Thymus (tissue), 11 donors: ENCODE measurements around the gene PRF1. TPM values are rescaled to one million over a fixed set of nuclear protein-coding genes. Genes with fewer than 3 reads are reported as not detected.

Experiments used
- DNase-seq, 9 donors: peaks; one replicate each; pipeline ENCODE4 v3.0.0-alpha.2; 2013; ENCODE audit warnings: low spot score in 9 of 9, low read depth in 6 of 9, missing footprints in 1 of 9
- H3K27ac ChIP-seq, 2 donors: one replicate each; pipeline ENCODE4 v1.5.1; 2013; ENCODE audit warnings: control low read depth in 1 of 2, low read depth in 1 of 2, low read length in 1 of 2, mild to moderate bottlenecking in 1 of 2, moderate library complexity in 1 of 2
- H3K27me3 ChIP-seq, 2 donors: one replicate each; pipeline ENCODE4 v1.5.1; 2013; ENCODE audit warnings: low read length in 1 of 2; ENCODE audit not compliant: control insufficient read depth in 2 of 2, insufficient read depth in 1 of 2
- H3K36me3 ChIP-seq, 2 donors: one replicate each; pipeline ENCODE4 v1.5.1; 2013; ENCODE audit warnings: low read length in 1 of 2, mild to moderate bottlenecking in 1 of 2, moderate library complexity in 1 of 2; ENCODE audit not compliant: control insufficient read depth in 2 of 2, insufficient read depth in 2 of 2
- H3K4me1 ChIP-seq, 2 donors: one replicate each; pipeline ENCODE4 v1.5.1; 2013; ENCODE audit warnings: low read length in 2 of 2; ENCODE audit not compliant: control insufficient read depth in 2 of 2, insufficient read depth in 2 of 2
- H3K4me3 ChIP-seq, 2 donors: one replicate each; pipeline ENCODE4 v1.5.1; 2013; ENCODE audit warnings: low read length in 2 of 2, control low read depth in 1 of 2, mild to moderate bottlenecking in 1 of 2
- H3K9me3 ChIP-seq, 2 donors: one replicate each; pipeline ENCODE4 v1.5.1; 2013; ENCODE audit warnings: low read length in 1 of 2, mild to moderate bottlenecking in 1 of 2; ENCODE audit not compliant: control insufficient read depth in 2 of 2, insufficient read depth in 1 of 2
- WGBS: extraction: QIAGEN DNeasy Blood & Tissue Kit; methylation state at CpG from one replicate; pipeline ENCODE4 v1.1.7; 2013; 5-methylcytosine and 5-hydroxymethylcytosine counted together
- polyA plus RNA-seq: library from polyadenylated mRNA; stranded (reverse); fragments of 200-250 nt; gene quantifications from one replicate; pipeline ENCODE4 v1.2.3, GENCODE V29; 2013
- total RNA-seq: library from RNA; stranded (reverse); fragments of 120-200 nt; gene quantifications from one replicate; pipeline ENCODE4 v1.2.4, GENCODE V29; 2013
- donor health status: healthy.

The PRF1 gene
- total and polyA plus RNA-seq, 2 donors, result 9.1 to 12.3 TPM

GRCh38 chr10:70592186-70592735, 10.3 kb downstream of the PRF1 start:
- 82% methylated on average over 2 of the region's 2 CpGs for WGBS
- DNase-seq, result no peak
- no peak overlapping the region for H3K27ac ChIP-seq

GRCh38 chr10:70590655-70591416, 11.7 kb downstream of the PRF1 start:
- Histone ChIP-seq H3K27me3 (no peaks in the 10 kb centered on the region), H3K36me3 (no peaks in the 10 kb centered on the region), H3K27ac (no peak overlapping the region), H3K9me3 (no peaks in the 10 kb centered on the region), H3K4me1 (peaks cover 0 to 4% of the 10 kb centered on the region in 2 donors), H3K4me3 (no peak overlapping the region)
- WGBS, result 61% methylated on average over 5 of the region's 5 CpGs
- no peak for DNase-seq

More at GRCh38 chr10:70592186-70592735, 10.3 kb downstream of the PRF1 start:
- Histone ChIP-seq H3K9me3 (no peaks in the 10 kb centered on the region), H3K4me1 (peaks cover 0 to 6% of the 10 kb centered on the region in 2 donors), H3K27me3 (no peaks in the 10 kb centered on the region), H3K4me3 (no peak overlapping the region), H3K36me3 (peaks cover 0 to 5% of the 10 kb centered on the region in 2 donors)

GRCh38 chr10:70589762-70590654, 12.5 kb downstream of the PRF1 start:
- no peak overlapping the region for H3K27ac ChIP-seq
- no peaks in the 10 kb centered on the region for H3K9me3 ChIP-seq

GRCh38 chr10:70588859-70589570, 13.5 kb downstream of the PRF1 start:
- Histone ChIP-seq H3K9me3 (no peaks in the 10 kb centered on the region), H3K27ac (no peak overlapping the region), H3K36me3 (no peaks in the 10 kb centered on the region), H3K4me1 (peaks cover 4 to 22% of the 10 kb centered on the region in 2 donors), H3K4me3 (no peak overlapping the region), H3K27me3 (no peaks in the 10 kb centered on the region)
- WGBS, result 85% methylated on average over 10 of the region's 10 CpGs
- DNase-seq, result no peak

More at GRCh38 chr10:70589762-70590654, 12.5 kb downstream of the PRF1 start:
- Histone ChIP-seq H3K4me3 (no peak overlapping the region), H3K27me3 (no peaks in the 10 kb centered on the region), H3K4me1 (peaks cover 0 to 12% of the 10 kb centered on the region in 2 donors), H3K36me3 (no peaks in the 10 kb centered on the region)
- DNase-seq, result no peak
- 89% methylated on average over 5 of the region's 5 CpGs for WGBS

GRCh38 chr10:70588255-70588654, 14.3 kb downstream of the PRF1 start:
- DNase-seq, result no peak
- WGBS, result 41% methylated on average over 6 of the region's 6 CpGs

GRCh38 chr10:70587045-70587658, 15.4 kb downstream of the PRF1 start:
- no peak for DNase-seq
- Histone ChIP-seq H3K36me3 (no peaks in the 10 kb centered on the region), H3K4me1 (peaks cover 4 to 17% of the 10 kb centered on the region in 2 donors), H3K27ac (no peak overlapping the region), H3K27me3 (no peaks in the 10 kb centered on the region), H3K9me3 (no peaks in the 10 kb centered on the region), H3K4me3 (no peak overlapping the region)
- 95% methylated on average over 8 of the region's 8 CpGs for WGBS

More at GRCh38 chr10:70588255-70588654, 14.3 kb downstream of the PRF1 start:
- Histone ChIP-seq H3K4me3 (no peak overlapping the region), H3K4me1 (peaks cover 4 to 22% of the 10 kb centered on the region in 2 donors), H3K36me3 (no peaks in the 10 kb centered on the region), H3K9me3 (no peaks in the 10 kb centered on the region), H3K27ac (no peak overlapping the region), H3K27me3 (no peaks in the 10 kb centered on the region)

GRCh38 chr10:70586348-70586930, 16.1 kb downstream of the PRF1 start:
- H3K36me3 ChIP-seq, result no peaks in the 10 kb centered on the region
- H3K4me1 ChIP-seq, result peaks cover 4 to 17% of the 10 kb centered on the region in 2 donors
- H3K27ac ChIP-seq, result no peak overlapping the region
- H3K27me3 ChIP-seq, result no peaks in the 10 kb centered on the region
- 98% methylated on average over 8 of the region's 8 CpGs for WGBS
- H3K9me3 ChIP-seq, result no peaks in the 10 kb centered on the region
- H3K4me3 ChIP-seq, result no peak overlapping the region
- no peak for DNase-seq

- Histone ChIP-seq H3K4me3 (no peak overlapping the region), H3K27me3 (no peaks in the 10 kb centered on the region), H3K9me3 (no peaks in the 10 kb centered on the region), H3K4me1 (peaks cover 4 to 17% of the 10 kb centered on the region in 2 donors), H3K27ac (no peak overlapping the region), H3K36me3 (no peaks in the 10 kb centered on the region)
- 84% methylated on average over 8 of the region's 8 CpGs for WGBS
- no peak for DNase-seq
These were observed 16.9 kb downstream of the PRF1 start for GRCh38 chr10:70585578-70586169.
